Fibroblast of lung (primary cell): Measurements from ENCODE around the gene MAP6.

Source experiments
- CTCF ChIP-seq, 2 donors: IDR thresholded peaks in 1 of 2; conservative IDR thresholded peaks in 1 of 2; 1 replicate in 1 of 2; 2 replicates in 1 of 2; pipeline ENCODE4 v1.5.1; 2011 to 2012; ENCODE audit warnings: low read length in 2 of 2, control low read depth in 1 of 2, inconsistent platforms in 1 of 2, low read depth in 1 of 2, mild to moderate bottlenecking in 1 of 2
- EZH2 ChIP-seq: IDR thresholded peaks from 2 replicates; pipeline ENCODE4 v1.5.1; 2012; ENCODE audit warnings: low read length, control low read depth, mild to moderate bottlenecking; ENCODE audit errors: missing control alignments

DNA sequence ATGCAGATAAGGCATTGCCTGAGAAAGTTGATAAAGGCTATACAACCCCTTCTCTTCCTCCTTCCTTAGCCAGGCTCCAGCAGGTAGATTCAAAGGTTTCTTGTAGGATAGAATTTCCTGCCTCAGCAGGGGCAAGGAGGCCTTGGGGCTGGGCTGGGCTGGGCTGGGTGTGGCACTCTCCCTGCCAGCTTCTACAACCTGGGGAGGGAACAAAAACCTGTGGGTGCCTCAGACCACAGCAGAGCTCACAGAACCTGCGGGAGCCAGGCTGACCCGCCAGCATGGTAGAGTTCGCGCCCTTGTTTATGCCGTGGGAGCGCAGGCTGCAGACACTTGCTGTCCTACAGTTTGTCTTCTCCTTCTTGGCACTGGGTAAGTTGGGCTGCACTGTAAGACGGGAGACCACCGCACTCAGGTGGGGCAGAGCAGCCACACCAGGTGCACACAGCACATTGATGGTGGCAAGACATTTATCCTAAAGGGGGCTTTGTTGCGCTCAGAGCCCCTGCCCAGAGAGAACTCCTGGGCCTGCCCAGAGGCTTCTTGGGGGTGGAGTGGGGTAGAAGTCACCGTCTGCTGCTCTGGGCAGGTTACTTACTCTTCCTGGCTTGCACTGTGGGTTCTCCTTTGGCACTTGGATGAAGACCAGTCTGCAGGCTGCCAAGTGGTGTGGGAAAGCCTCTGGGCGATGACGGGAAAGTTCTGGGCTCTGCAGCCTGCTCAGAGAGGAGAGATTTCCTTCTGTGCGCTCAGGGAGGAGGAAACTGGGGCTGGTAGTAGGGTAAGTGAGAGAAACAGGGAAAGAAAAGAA, 49.0 kb upstream of the MAP6 start, which contains the start of gene MOGAT2:
- TF ChIP-seq CTCF (conservative IDR thresholded peaks at IDR 0.05 in 1 of 2, IDR thresholded peaks at IDR 0.05 in 1 of 2; ENCODE audit: low read depth in 1 of 2, low read length in 2 of 2) (no peak), EZH2 (no peak)
